ENCODE data around the gene GRK2.

DNA sequence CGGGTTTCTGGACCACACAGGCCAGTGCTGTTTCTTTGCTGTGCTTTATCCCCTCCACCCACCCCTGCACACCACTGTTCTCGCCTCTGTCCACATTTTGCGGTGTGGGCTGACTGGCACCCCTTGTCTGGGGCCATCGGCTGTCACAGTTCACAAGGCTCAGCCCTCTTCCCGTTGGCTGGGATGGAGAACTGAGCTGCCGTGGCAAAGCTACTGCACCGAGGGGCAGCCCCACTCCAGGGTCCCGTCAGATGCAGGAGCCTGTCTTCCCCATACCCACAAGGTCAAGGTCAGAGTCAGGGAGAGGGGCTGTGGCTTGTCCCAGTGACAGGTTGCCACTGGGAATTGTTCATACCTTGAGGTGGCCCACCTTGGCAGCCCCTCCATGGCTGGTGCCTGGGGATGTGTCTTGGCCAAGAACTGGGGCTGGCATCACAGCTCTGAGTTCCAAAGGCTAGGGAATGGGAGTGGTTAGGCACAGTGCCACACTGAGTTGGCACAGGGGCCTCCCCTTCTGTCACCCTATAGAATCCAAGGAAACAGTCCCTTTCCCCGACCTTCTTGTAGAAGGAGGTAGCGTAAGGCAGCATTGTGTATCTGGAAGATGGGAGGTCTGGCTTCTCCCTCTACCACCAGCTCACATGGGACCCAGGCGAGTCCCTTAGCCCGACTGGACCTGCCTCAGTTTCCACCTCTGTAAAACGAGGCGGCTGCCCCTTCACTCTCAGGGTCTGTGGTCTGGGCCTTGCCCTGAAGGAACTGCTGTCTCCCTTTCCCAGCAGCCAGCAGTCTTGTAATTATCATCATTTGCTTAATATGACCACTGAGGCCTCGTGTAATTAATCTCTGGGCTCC is 3.4 kb downstream of the GRK2 start:
- TF ChIP-seq POLR2A (IDR thresholded peaks at IDR 0.05) (no peak), EP300 (IDR thresholded peaks at IDR 0.05) (no peak), POLR2AphosphoS5 (IDR thresholded peaks at IDR 0.05) (no peak)
- TF ChIP-seq, protein P1, sequence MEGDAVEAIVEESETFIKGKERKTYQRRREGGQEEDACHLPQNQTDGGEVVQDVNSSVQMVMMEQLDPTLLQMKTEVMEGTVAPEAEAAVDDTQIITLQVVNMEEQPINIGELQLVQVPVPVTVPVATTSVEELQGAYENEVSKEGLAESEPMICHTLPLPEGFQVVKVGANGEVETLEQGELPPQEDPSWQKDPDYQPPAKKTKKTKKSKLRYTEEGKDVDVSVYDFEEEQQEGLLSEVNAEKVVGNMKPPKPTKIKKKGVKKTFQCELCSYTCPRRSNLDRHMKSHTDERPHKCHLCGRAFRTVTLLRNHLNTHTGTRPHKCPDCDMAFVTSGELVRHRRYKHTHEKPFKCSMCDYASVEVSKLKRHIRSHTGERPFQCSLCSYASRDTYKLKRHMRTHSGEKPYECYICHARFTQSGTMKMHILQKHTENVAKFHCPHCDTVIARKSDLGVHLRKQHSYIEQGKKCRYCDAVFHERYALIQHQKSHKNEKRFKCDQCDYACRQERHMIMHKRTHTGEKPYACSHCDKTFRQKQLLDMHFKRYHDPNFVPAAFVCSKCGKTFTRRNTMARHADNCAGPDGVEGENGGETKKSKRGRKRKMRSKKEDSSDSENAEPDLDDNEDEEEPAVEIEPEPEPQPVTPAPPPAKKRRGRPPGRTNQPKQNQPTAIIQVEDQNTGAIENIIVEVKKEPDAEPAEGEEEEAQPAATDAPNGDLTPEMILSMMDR (IDR thresholded peaks at IDR 0.05) = no peak
